H7 (cell line): ENCODE results near the gene BRI3. TPM values are rescaled to one million over a fixed set of nuclear protein-coding genes. Genes with fewer than 3 reads are reported as not detected.
A peak's percentile ranks its signal among the peaks of the same experiment; 100 is the strongest.

Source experiments
- DNase-seq: peaks from one replicate; pipeline ENCODE4 v3.0.0; 2012
- H3K27me3 ChIP-seq: 2 replicates; pipeline ENCODE4 v1.6.0; 2011; ENCODE audit warnings: mild to moderate bottlenecking, low read length; ENCODE audit not compliant: control insufficient read depth, insufficient read depth
- H3K36me3 ChIP-seq: replicated peaks from 2 replicates; pipeline ENCODE4 v1.5.1; 2011; ENCODE audit warnings: low read length; ENCODE audit not compliant: control insufficient read depth, insufficient read depth
- H3K4me3 ChIP-seq: 2 replicates; pipeline ENCODE4 v1.5.1; 2011; ENCODE audit warnings: low read depth, mild to moderate bottlenecking, control low read depth, low read length, moderate library complexity; ENCODE audit not compliant: insufficient read depth
- total RNA-seq: library from RNA; depleted of rRNA; stranded (reverse); fragments of >200 nt; shearing (Covaris generic); gene quantifications from 2 replicates; pipeline ENCODE4 v1.2.3, GENCODE V29; 2014; rRNA removed

Gene BRI3
- 32.8 and 41.7 TPM in 2 replicates for total RNA-seq

GRCh38 chr7:98280791-98281756, at the start of gene BRI3:
TSS of gene BRI3 (plus strand) at chr7:98281686. CDS start at chr7:98281796, 110 bp downstream.
- H3K4me3 ChIP-seq: peak within 1 kb of the TSS; percentile 70
- no peaks in the 10 kb centered on the region; the same call in 1 of the 2 replicates for H3K27me3 ChIP-seq
- DNase-seq: peak; percentile 99
- no peaks in the 10 kb centered on the region for H3K36me3 ChIP-seq

GRCh38 chr7:98232263-98232585, 49.3 kb upstream of the BRI3 start:
- peak; percentile 43 for DNase-seq
- no peaks in the 10 kb centered on the region for H3K27me3 ChIP-seq
- no peak overlapping the region for H3K4me3 ChIP-seq
- H3K36me3 ChIP-seq: no peaks in the 10 kb centered on the region

GRCh38 chr7:98232799-98233198, 48.7 kb upstream of the BRI3 start:
- Histone ChIP-seq H3K27me3 (no peaks in the 10 kb centered on the region), H3K36me3 (no peaks in the 10 kb centered on the region), H3K4me3 (no peak overlapping the region)
- DNase-seq: peak; percentile 57

- peak; percentile 60 for DNase-seq
- H3K36me3 ChIP-seq: no peaks in the 10 kb centered on the region
- no peak overlapping the region for H3K4me3 ChIP-seq
- H3K27me3 ChIP-seq: no peaks in the 10 kb centered on the region
These were observed 48.0 kb upstream of the BRI3 start for GRCh38 chr7:98233219-98234070.

- DNase-seq: no peak
- no peaks in the 10 kb centered on the region for H3K27me3 ChIP-seq
- H3K4me3 ChIP-seq: no peak overlapping the region
- no peaks in the 10 kb centered on the region for H3K36me3 ChIP-seq
These were observed 46.9 kb upstream of the BRI3 start for GRCh38 chr7:98234429-98235147.

GRCh38 chr7:98235901-98236300, 45.6 kb upstream of the BRI3 start:
- no peaks in the 10 kb centered on the region for H3K27me3 ChIP-seq
- H3K36me3 ChIP-seq: no peaks in the 10 kb centered on the region
- no peak overlapping the region for H3K4me3 ChIP-seq
- peak; percentile 40 for DNase-seq

- no peak overlapping the region for H3K4me3 ChIP-seq
- peak; percentile 40 for DNase-seq
- no peaks in the 10 kb centered on the region for H3K27me3 ChIP-seq
- no peaks in the 10 kb centered on the region for H3K36me3 ChIP-seq
These were observed 44.9 kb upstream of the BRI3 start for GRCh38 chr7:98236355-98237185.

GRCh38 chr7:98238076-98238475, 43.4 kb upstream of the BRI3 start:
- DNase-seq: no peak
- no peak overlapping the region for H3K4me3 ChIP-seq
- H3K27me3 ChIP-seq: no peaks in the 10 kb centered on the region
- no peaks in the 10 kb centered on the region for H3K36me3 ChIP-seq

- no peak for DNase-seq
- Histone ChIP-seq H3K27me3 (no peaks in the 10 kb centered on the region), H3K36me3 (no peaks in the 10 kb centered on the region), H3K4me3 (no peak overlapping the region)
These were observed 42.5 kb upstream of the BRI3 start for GRCh38 chr7:98238976-98239375.

- H3K27me3 ChIP-seq: no peaks in the 10 kb centered on the region
- H3K4me3 ChIP-seq: no peak overlapping the region
- H3K36me3 ChIP-seq: no peaks in the 10 kb centered on the region
- peak; percentile 95 for DNase-seq
These were observed 40.4 kb upstream of the BRI3 start for GRCh38 chr7:98240961-98241673.

- Histone ChIP-seq H3K36me3 (no peaks in the 10 kb centered on the region), H3K27me3 (no peaks in the 10 kb centered on the region), H3K4me3 (no peak overlapping the region)
- DNase-seq: peak; percentile 67
These were observed 39.7 kb upstream of the BRI3 start for GRCh38 chr7:98241674-98242241.

GRCh38 chr7:98242342-98242741, 39.1 kb upstream of the BRI3 start:
- H3K36me3 ChIP-seq: no peaks in the 10 kb centered on the region
- no peak overlapping the region for H3K4me3 ChIP-seq
- no peak for DNase-seq
- H3K27me3 ChIP-seq: no peaks in the 10 kb centered on the region

GRCh38 chr7:98242934-98243333, 38.6 kb upstream of the BRI3 start:
- Histone ChIP-seq H3K36me3 (no peaks in the 10 kb centered on the region), H3K4me3 (no peak overlapping the region), H3K27me3 (no peaks in the 10 kb centered on the region)
- DNase-seq: no peak
